SU-DHL-6 (cell line): ENCODE results near the gene GARIN5A.

ENCODE experiments used
- H2AFZ ChIP-seq: fragments of 200-600 bp; sonication (generic); 2 replicates; pipeline ENCODE4 v1.6.1; 2014; ENCODE audit warnings: low read depth, mild to moderate bottlenecking, moderate library complexity, mixed read lengths, antibody characterized with exemption, low read length; ENCODE audit not compliant: severe bottlenecking
- H3F3A ChIP-seq: fragments of 200-600 bp; shearing (Covaris generic); 2 replicates; pipeline ENCODE4 v1.6.0; 2016; ENCODE audit warnings: antibody characterized with exemption, mild to moderate bottlenecking; ENCODE audit not compliant: insufficient read depth
- H3K27ac ChIP-seq: fragments of 200-600 bp; sonication (generic); 2 replicates; pipeline ENCODE4 v1.5.1; 2016; ENCODE audit warnings: low read depth, mild to moderate bottlenecking, low read length, moderate library complexity, mixed read lengths
- H3K27me3 ChIP-seq: fragments of 200-600 bp; sonication (generic), shearing (Covaris generic); 2 replicates; pipeline ENCODE4 v1.6.0; 2014; ENCODE audit warnings: mild to moderate bottlenecking, low read length
- H3K36me3 ChIP-seq: fragments of 200-600 bp; sonication (generic); 2 replicates; pipeline ENCODE4 v1.6.1; 2014; ENCODE audit warnings: mild to moderate bottlenecking, low read length, mixed read lengths
- H3K4me2 ChIP-seq: fragments of 300-600, 200-600 bp; shearing (Covaris generic), sonication (generic); 2 replicates; pipeline ENCODE4 v1.6.0; 2014; ENCODE audit warnings: low read length, low read depth, mild to moderate bottlenecking; ENCODE audit not compliant: poor library complexity, severe bottlenecking
- H3K4me3 ChIP-seq: fragments of 200-600 bp; sonication (generic); 2 replicates; pipeline ENCODE4 v1.5.1; 2014; ENCODE audit warnings: antibody characterized with exemption, low read length, mild to moderate bottlenecking, mixed read lengths; ENCODE audit not compliant: insufficient read depth, poor library complexity, severe bottlenecking
- H3K79me2 ChIP-seq: fragments of 200-600 bp; sonication (generic); 2 replicates; pipeline ENCODE4 v1.6.1; 2014; ENCODE audit warnings: mild to moderate bottlenecking, low read length, moderate library complexity; ENCODE audit not compliant: insufficient read depth
- H3K9ac ChIP-seq: fragments of 200-600 bp; sonication (generic); 2 replicates; pipeline ENCODE4 v1.7.0; 2014; ENCODE audit warnings: mild to moderate bottlenecking, low read length
- H3K9me2 ChIP-seq: fragments of 200-600 bp; sonication (generic); replicated peaks from 2 replicates; pipeline ENCODE4 v1.6.1; 2014; ENCODE audit warnings: low read length; ENCODE audit not compliant: insufficient read depth
- H3K9me3 ChIP-seq: fragments of 200-600 bp; sonication (generic); 2 replicates; pipeline ENCODE4 v1.6.1; 2014; ENCODE audit warnings: low read length, mixed read lengths; ENCODE audit not compliant: insufficient read depth
- H4K20me1 ChIP-seq: fragments of 200-600 bp; sonication (generic); 2 replicates; pipeline ENCODE4 v1.6.1; 2014; ENCODE audit warnings: low read depth, mild to moderate bottlenecking, antibody characterized with exemption, low read length, moderate library complexity, mixed read lengths
- EZH2phosphoT487 ChIP-seq: fragments of 200-600 bp; sonication (generic), shearing (Covaris generic); conservative IDR thresholded peaks from 2 replicates; pipeline ENCODE4 v1.6.1; 2018; ENCODE audit warnings: mild to moderate bottlenecking, antibody characterized with exemption, low read length, moderate library complexity, mixed read lengths
- TF ChIP-seq, protein P1 (sequence below): fragments of 200-600 bp; sonication (generic); IDR thresholded peaks from one replicate; pipeline ENCODE4 v1.5.1; 2017; ENCODE audit warnings: antibody characterized with exemption, mild to moderate bottlenecking, low read length, moderate library complexity; ENCODE audit not compliant: insufficient read depth, poor library complexity, severe bottlenecking

The GARIN5A gene

DNA sequence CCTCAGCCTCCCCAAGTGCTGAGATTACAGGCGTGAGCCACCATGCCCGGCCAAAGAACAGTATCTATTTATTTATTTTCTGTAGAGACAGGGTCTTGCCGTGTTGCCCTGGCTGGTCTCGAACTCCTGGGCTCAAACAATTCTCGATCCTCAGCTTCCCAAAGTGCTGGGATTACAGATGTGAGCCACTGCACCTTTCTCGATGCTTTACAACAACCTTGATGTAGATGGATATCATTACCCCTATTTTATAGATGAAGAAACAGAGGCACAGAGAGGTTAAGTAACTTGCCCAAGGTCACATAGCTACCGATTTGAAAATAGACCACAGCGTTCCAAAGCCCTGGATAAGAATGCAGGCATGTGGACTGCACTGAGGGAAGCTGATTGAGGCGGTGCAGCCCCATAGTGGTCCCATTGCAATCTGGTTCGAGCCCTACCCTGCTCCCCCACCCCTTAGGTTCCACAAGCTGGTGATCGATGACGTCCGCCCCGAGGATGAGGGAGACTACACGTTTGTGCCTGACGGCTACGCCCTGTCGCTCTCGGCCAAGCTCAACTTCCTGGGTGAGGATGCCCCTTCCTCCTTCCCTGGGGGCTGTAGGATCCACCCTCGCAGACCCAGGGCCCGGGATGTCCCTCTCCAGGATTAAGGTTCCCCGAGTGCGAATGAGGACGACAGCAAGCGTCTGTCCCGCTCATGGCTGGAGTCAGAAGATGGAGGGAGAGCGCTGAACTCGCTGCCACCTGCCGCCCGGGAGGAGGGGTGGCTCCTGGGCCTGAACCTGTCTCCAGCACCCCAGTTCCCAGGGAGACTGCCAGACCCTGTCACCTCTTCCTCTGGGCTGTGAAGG lies 26.1 kb downstream of the GARIN5A start:
- H3K4me3 ChIP-seq: no peak overlapping the region
- H4K20me1 ChIP-seq: no peaks in the 10 kb centered on the region
- no peaks in the 10 kb centered on the region for H3K9me2 ChIP-seq
- no peak overlapping the region for H3K27ac ChIP-seq
- no peaks in the 10 kb centered on the region for H3F3A ChIP-seq
- no peak overlapping the region for H3K9ac ChIP-seq
- no peaks in the 10 kb centered on the region for H3K9me3 ChIP-seq
- H2AFZ ChIP-seq: no peak overlapping the region
- H3K27me3 ChIP-seq: no peaks in the 10 kb centered on the region
- no peaks in the 10 kb centered on the region for H3K79me2 ChIP-seq
- no peaks in the 10 kb centered on the region for H3K36me3 ChIP-seq
- H3K4me2 ChIP-seq: no peak overlapping the region
- TF ChIP-seq, protein P1, sequence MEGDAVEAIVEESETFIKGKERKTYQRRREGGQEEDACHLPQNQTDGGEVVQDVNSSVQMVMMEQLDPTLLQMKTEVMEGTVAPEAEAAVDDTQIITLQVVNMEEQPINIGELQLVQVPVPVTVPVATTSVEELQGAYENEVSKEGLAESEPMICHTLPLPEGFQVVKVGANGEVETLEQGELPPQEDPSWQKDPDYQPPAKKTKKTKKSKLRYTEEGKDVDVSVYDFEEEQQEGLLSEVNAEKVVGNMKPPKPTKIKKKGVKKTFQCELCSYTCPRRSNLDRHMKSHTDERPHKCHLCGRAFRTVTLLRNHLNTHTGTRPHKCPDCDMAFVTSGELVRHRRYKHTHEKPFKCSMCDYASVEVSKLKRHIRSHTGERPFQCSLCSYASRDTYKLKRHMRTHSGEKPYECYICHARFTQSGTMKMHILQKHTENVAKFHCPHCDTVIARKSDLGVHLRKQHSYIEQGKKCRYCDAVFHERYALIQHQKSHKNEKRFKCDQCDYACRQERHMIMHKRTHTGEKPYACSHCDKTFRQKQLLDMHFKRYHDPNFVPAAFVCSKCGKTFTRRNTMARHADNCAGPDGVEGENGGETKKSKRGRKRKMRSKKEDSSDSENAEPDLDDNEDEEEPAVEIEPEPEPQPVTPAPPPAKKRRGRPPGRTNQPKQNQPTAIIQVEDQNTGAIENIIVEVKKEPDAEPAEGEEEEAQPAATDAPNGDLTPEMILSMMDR: no peak
- no peak for TF ChIP-seq EZH2phosphoT487

DNA sequence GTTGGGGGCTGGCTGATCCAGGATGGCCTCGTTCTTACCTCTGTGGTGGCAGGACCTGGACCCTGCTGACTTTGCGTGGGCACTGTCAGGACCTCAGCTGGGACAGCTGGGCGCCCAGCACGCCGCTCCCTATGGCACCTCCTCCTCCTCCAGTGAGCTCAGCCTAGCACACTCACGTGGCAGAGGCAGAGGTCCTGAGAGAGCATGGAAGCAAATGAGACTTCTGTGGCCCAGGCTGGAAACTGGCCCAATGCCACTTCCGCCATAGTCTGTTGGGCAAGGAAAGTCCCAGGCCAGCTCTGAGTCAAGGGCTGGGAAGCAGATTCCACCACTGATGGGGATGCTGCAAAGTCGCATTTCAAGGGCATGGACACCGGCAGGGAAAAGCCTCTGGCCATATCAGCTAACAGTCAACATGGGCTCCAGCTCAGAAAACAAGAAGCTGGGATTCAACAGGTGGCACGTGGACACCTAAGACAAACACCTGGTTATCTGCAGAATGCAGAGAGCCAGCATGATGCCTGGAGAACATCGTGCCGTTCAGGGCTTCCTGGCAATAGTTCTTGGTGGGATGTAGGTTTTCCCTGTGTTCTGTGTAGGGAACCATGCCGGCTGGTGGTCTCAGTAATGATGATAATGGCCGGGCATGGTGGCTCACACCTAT lies 27.3 kb downstream of the GARIN5A start:
- Histone ChIP-seq H2AFZ (no peak overlapping the region), H3K79me2 (no peaks in the 10 kb centered on the region), H3K9me2 (no peaks in the 10 kb centered on the region), H3K9ac (no peak overlapping the region), H3K27ac (no peak overlapping the region), H4K20me1 (no peaks in the 10 kb centered on the region), H3K9me3 (no peaks in the 10 kb centered on the region), H3K4me3 (no peak overlapping the region), H3K36me3 (no peaks in the 10 kb centered on the region), H3F3A (no peaks in the 10 kb centered on the region), H3K27me3 (no peaks in the 10 kb centered on the region), H3K4me2 (no peak overlapping the region)
- TF ChIP-seq, protein P1: no peak
- TF ChIP-seq EZH2phosphoT487: no peak

DNA sequence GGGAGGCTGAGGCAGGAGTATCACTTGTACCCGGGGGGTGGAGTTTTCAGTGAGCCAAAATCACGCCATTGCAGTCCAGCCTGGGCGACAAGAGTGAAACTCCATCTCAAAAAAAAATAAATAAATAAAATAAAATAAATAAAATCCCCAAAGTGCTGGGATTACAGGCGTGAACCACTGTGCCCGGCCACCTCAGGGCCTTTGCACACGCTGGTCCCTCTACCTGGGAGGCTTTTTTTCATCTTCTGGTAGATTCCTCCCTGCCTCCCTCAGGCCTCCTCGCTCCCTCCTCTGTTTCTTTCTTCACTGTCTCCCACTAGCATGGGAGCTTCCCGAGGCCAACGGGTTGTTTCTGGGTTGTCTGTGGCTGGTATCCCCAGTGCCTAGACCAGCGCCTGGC lies 28.9 kb downstream of the GARIN5A start:
- H4K20me1 ChIP-seq: no peaks in the 10 kb centered on the region

More for the DNA sequence above, 28.9 kb downstream of the GARIN5A start:
- Histone ChIP-seq H3K27me3 (no peaks in the 10 kb centered on the region), H3K4me2 (no peak overlapping the region), H3F3A (no peaks in the 10 kb centered on the region), H3K9me3 (no peaks in the 10 kb centered on the region), H3K9ac (no peak overlapping the region), H3K9me2 (no peaks in the 10 kb centered on the region), H3K36me3 (no peaks in the 10 kb centered on the region), H3K79me2 (no peaks in the 10 kb centered on the region), H3K4me3 (no peak overlapping the region), H2AFZ (no peak overlapping the region), H3K27ac (no peak overlapping the region)
- no peak for TF ChIP-seq EZH2phosphoT487
- TF ChIP-seq, protein P1: no peak
